K562 (cell line): Measurements from ENCODE around the gene SH3BGRL3. TPM values are rescaled to one million over a fixed set of nuclear protein-coding genes. Genes with fewer than 3 reads are reported as not detected.

Experiments used
- HDAC6 ChIP-seq: IDR thresholded peaks from 2 replicates; pipeline ENCODE4 v1.6.1; 2012; ENCODE audit warnings: low read depth, mild to moderate bottlenecking, control low read depth, inconsistent platforms, low read length, moderate library complexity
- HNRNPLL ChIP-seq: fragments of 200-400 bp; formaldehyde crosslinking; IDR thresholded peaks from 2 replicates; pipeline ENCODE4 v1.6.1; 2017; ENCODE audit warnings: low read length, low read depth, mild to moderate bottlenecking; ENCODE audit not compliant: poor library complexity, severe bottlenecking
- KLF13 ChIP-seq: fragments of 450-650 bp; IDR thresholded peaks from 2 replicates; pipeline ENCODE4 v1.6.1; 2016; ENCODE audit warnings: missing genetic modification characterization, low read depth, mild to moderate bottlenecking, missing compliant biosample characterization, moderate library complexity, borderline replicate concordance
- RNF2 ChIP-seq: sonication (generic); IDR thresholded peaks from 2 replicates; pipeline ENCODE4 v1.6.1; 2016
- ZNF24 ChIP-seq: fragments of 450-650 bp; IDR thresholded peaks from 2 replicates; pipeline ENCODE4 v1.6.1; 2016
- ZNF280B ChIP-seq: fragments of 250-450 bp; sonication (Bioruptor Pico); IDR thresholded peaks from 2 replicates; pipeline ENCODE4 v1.5.1; 2021; ENCODE audit warnings: mild to moderate bottlenecking
- ZNF766 ChIP-seq: fragments of 200-800 bp; sonication (Bioruptor generic); conservative IDR thresholded peaks from 2 replicates; pipeline ENCODE4 v1.6.1; 2016; ENCODE audit warnings: missing genetic modification characterization, missing compliant biosample characterization
- ZNF785 ChIP-seq: fragments of 250-450 bp; sonication (Bioruptor Pico); IDR thresholded peaks from 2 replicates; pipeline ENCODE4 v1.4.0; 2020; ENCODE audit warnings: mild to moderate bottlenecking
- polyA plus RNA-seq, 8 experiments: library from polyadenylated mRNA; depleted of rRNA in 4 of 8; stranded (reverse) in 5 of 8; unstranded in 3 of 8; fragments of >200 nt; fragmentation: Nextera tagmentation in 2 of 8; fragmentation: Illumina TruSeq in 1 of 8; extraction: Ambion mirVana in 2 of 8; extraction: Trizol in 1 of 8; gene quantifications; 2 replicates each; pipeline versions ENCODE4 v1.2.1 to v1.2.3, GENCODE V29; 2011 to 2014; ENCODE audit warnings: inconsistent platforms in 1 of 8, missing spikeins in 1 of 8
- total RNA-seq, 7 experiments: library from RNA; depleted of rRNA in 6 of 7; stranded (reverse); fragments of >200 nt in 6 of 7; fragmentation: Illumina TruSeq in 2 of 7; extraction: Trizol in 2 of 7; gene quantifications; 2 replicates each; pipeline versions ENCODE4 v1.2.1 to v1.2.3, GENCODE V29; 2011 to 2021; ENCODE audit warnings: low replicate concordance in 1 of 7
- TF ChIP-seq, protein P1 (sequence below), 2 experiments: fragments of 450-650 bp in 1 of 2; sonication (generic) in 1 of 2; formaldehyde crosslinking in 1 of 2; IDR thresholded peaks; 2 replicates each; pipeline versions ENCODE4 v1.7.1 to v1.9.0; 2016 to 2022; ENCODE audit warnings: inconsistent platforms in 1 of 2, mild to moderate bottlenecking in 1 of 2, missing genetic modification reagents in 1 of 2
- TF ChIP-seq, protein P2 (sequence below): fragments of 450-650 bp; IDR thresholded peaks from 2 replicates; pipeline ENCODE4 v1.6.1; 2017; ENCODE audit warnings: antibody characterized with exemption, mild to moderate bottlenecking

Gene SH3BGRL3
- total and polyA plus RNA-seq, 9 of the 15 experiments (the other 6 are each of a cell fraction or from before 2014, with no cell fraction given): 30.3 to 140 (median 54.2) TPM

DNA sequence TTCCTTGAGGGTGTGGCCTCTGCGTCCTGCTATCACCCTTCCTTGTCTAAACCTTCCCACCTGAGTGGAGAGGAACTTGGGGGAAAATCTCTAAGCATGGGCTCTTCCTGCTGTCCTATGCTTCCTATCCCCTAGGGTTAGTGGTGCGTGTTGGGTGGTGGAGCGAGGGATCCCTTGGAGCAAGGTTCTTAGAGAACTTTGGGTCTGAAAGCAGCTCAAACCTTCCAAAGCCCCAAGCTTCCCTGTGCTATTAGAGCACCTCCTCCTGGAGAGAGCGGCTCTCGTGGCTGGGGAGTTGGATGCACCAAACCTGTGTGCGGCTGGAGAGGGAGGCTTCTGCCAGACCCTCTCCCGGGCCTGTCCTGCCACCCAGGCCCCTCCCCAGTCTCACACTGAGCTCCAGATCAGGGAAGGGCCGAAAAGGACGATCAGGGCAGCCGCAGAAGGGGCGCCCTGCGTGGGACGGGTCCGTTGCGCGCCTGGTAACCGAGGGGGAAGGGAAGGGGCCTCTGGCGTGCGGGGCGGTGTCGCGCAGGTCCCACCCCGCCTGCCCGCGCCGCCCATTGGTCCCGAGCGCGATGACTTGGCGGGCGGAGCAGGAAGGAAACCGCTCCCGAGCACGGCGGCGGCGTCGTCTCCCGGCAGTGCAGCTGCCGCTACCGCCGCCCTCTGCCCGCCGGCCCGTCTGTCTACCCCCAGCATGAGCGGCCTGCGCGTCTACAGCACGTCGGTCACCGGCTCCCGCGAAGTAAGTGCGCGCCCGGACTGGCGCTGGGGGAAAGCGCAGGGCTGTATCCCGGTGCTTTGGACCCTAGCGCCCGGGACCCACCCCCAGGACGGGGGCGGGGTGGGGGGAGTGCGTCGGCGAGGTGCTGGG lies at the start of gene SH3BGRL3 (continued):
- TF ChIP-seq, protein P1, sequence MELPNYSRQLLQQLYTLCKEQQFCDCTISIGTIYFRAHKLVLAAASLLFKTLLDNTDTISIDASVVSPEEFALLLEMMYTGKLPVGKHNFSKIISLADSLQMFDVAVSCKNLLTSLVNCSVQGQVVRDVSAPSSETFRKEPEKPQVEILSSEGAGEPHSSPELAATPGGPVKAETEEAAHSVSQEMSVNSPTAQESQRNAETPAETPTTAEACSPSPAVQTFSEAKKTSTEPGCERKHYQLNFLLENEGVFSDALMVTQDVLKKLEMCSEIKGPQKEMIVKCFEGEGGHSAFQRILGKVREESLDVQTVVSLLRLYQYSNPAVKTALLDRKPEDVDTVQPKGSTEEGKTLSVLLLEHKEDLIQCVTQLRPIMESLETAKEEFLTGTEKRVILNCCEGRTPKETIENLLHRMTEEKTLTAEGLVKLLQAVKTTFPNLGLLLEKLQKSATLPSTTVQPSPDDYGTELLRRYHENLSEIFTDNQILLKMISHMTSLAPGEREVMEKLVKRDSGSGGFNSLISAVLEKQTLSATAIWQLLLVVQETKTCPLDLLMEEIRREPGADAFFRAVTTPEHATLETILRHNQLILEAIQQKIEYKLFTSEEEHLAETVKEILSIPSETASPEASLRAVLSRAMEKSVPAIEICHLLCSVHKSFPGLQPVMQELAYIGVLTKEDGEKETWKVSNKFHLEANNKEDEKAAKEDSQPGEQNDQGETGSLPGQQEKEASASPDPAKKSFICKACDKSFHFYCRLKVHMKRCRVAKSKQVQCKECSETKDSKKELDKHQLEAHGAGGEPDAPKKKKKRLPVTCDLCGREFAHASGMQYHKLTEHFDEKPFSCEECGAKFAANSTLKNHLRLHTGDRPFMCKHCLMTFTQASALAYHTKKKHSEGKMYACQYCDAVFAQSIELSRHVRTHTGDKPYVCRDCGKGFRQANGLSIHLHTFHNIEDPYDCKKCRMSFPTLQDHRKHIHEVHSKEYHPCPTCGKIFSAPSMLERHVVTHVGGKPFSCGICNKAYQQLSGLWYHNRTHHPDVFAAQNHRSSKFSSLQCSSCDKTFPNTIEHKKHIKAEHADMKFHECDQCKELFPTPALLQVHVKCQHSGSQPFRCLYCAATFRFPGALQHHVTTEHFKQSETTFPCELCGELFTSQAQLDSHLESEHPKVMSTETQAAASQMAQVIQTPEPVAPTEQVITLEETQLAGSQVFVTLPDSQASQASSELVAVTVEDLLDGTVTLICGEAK (IDR thresholded peaks at IDR 0.05): 0 out of 2 replicates have a peak, but pooled peaks have one; percentile 8
- TF ChIP-seq, protein P1 (CRISPR knock-in tag; IDR thresholded peaks at IDR 0.05): no peak
- TF ChIP-seq ZNF785 (CRISPR knock-in tag): peak; percentile 82
- TF ChIP-seq KLF13 (tag): 0 out of 2 replicates have a peak, but pooled peaks have one; percentile 24
- TF ChIP-seq ZNF24: 0 out of 2 replicates have a peak, but pooled peaks have one; percentile 8
- peak; percentile 87 for TF ChIP-seq RNF2
- TF ChIP-seq HNRNPLL: peak; percentile 53
- TF ChIP-seq ZNF280B (CRISPR knock-in tag): no peak
- TF ChIP-seq, protein P2, sequence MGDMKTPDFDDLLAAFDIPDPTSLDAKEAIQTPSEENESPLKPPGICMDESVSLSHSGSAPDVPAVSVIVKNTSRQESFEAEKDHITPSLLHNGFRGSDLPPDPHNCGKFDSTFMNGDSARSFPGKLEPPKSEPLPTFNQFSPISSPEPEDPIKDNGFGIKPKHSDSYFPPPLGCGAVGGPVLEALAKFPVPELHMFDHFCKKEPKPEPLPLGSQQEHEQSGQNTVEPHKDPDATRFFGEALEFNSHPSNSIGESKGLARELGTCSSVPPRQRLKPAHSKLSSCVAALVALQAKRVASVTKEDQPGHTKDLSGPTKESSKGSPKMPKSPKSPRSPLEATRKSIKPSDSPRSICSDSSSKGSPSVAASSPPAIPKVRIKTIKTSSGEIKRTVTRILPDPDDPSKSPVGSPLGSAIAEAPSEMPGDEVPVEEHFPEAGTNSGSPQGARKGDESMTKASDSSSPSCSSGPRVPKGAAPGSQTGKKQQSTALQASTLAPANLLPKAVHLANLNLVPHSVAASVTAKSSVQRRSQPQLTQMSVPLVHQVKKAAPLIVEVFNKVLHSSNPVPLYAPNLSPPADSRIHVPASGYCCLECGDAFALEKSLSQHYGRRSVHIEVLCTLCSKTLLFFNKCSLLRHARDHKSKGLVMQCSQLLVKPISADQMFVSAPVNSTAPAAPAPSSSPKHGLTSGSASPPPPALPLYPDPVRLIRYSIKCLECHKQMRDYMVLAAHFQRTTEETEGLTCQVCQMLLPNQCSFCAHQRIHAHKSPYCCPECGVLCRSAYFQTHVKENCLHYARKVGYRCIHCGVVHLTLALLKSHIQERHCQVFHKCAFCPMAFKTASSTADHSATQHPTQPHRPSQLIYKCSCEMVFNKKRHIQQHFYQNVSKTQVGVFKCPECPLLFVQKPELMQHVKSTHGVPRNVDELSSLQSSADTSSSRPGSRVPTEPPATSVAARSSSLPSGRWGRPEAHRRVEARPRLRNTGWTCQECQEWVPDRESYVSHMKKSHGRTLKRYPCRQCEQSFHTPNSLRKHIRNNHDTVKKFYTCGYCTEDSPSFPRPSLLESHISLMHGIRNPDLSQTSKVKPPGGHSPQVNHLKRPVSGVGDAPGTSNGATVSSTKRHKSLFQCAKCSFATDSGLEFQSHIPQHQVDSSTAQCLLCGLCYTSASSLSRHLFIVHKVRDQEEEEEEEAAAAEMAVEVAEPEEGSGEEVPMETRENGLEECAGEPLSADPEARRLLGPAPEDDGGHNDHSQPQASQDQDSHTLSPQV: peak; percentile 91
- 0 out of 2 replicates have a peak, but pooled peaks have one; percentile 28 for TF ChIP-seq HDAC6
- 0 out of 2 replicates have a peak, but pooled peaks have one; percentile 41 for TF ChIP-seq ZNF766 (CRISPR knock-in tag)
